Adrenal gland (tissue), 12 donors: Measurements from ENCODE around the gene TBCB. TPM values are rescaled to one million over a fixed set of nuclear protein-coding genes. Genes with fewer than 3 reads are reported as not detected.
A peak's percentile ranks its signal among the peaks of the same experiment; 100 is the strongest.

ENCODE experiments used
- DNase-seq, 7 donors: peaks; one replicate each; pipeline ENCODE4 v3.0.0-alpha.2; 2019 to 2020
- H3K27ac ChIP-seq, 5 donors: fragments of 200-600 bp; sonication (generic) in 4 of 5; 1 replicate in 3 of 5; 2 replicates in 2 of 5; pipeline versions ENCODE4 v1.5.1 to v1.8.0; 2016 to 2020; ENCODE audit warnings: mild to moderate bottlenecking in 1 of 5
- H3K27me3 ChIP-seq: fragments of 200-600 bp; 2 replicates; pipeline ENCODE4 v1.8.0; 2021
- H3K36me3 ChIP-seq, 2 donors: fragments of 200-600 bp; replicated peaks in 1 of 2; 1 replicate in 1 of 2; 2 replicates in 1 of 2; pipeline versions ENCODE4 v1.5.1 to v1.8.0; 2018 to 2022
- H3K4me1 ChIP-seq, 2 donors: fragments of 200-600 bp; replicated peaks in 1 of 2; 1 replicate in 1 of 2; 2 replicates in 1 of 2; pipeline versions ENCODE4 v1.5.1 to v1.8.0; 2018 to 2021
- H3K4me3 ChIP-seq, 4 donors: fragments of 200-600 bp; sonication (generic) in 3 of 4; one replicate each; pipeline ENCODE4 v1.5.1; 2016 to 2018
- H3K9me3 ChIP-seq, 3 donors: fragments of 200-600 bp; sonication (generic) in 1 of 3; replicated peaks in 1 of 3; 1 replicate in 2 of 3; 2 replicates in 1 of 3; pipeline versions ENCODE4 v1.5.1 to v1.8.0; 2016 to 2021
- CTCF ChIP-seq, 6 experiments: fragments of 450-650 bp in 4 of 6; fragments of 200-600 bp in 2 of 6; sonication (generic) in 1 of 6; IDR thresholded peaks; 1 replicate in 5 of 6; 2 replicates in 1 of 6; pipeline versions ENCODE4 v1.5.1 to v1.8.0; 2016 to 2021; ENCODE audit warnings: antibody characterized with exemption in 6 of 6, mild to moderate bottlenecking in 2 of 6, moderate library complexity in 1 of 6
- POLR2A ChIP-seq, 2 donors: fragments of 450-650 bp; IDR thresholded peaks; one replicate each; pipeline ENCODE4 v1.6.1; 2017; ENCODE audit warnings: antibody characterized with exemption in 2 of 2, mild to moderate bottlenecking in 2 of 2, moderate library complexity in 1 of 2
- WGBS, 4 donors: extraction: QIAGEN DNeasy Blood & Tissue Kit in 2 of 4; methylation state at CpG; one replicate each; pipeline versions ENCODE4 v1.1.5 to v1.1.7; 2013 to 2017; 5-methylcytosine and 5-hydroxymethylcytosine counted together
- intact Hi-C, 2 donors: fragments of 100-400 bp; cut with DNase I; formaldehyde crosslinking; loops; one replicate each; pipeline versions ENCODE4 v1.14.1 to v1.15.0; 2022 to 2023
- polyA plus RNA-seq, 3 donors: library from polyadenylated mRNA; stranded (reverse); fragments of 200-250 nt in 2 of 3; fragments of 350-450 nt in 1 of 3; fragmentation: Illumina TruSeq in 1 of 3; extraction: RNeasy Lipid Tissue Mini Kit (QIAGEN cat#74804) in 1 of 3; gene quantifications; one replicate each; pipeline ENCODE4 v1.2.3, GENCODE V29; 2013 to 2014
- total RNA-seq, 9 donors: library from RNA; depleted of rRNA in 4 of 9; stranded (reverse); fragments of >200 nt in 4 of 9; fragments of 120-200 nt in 1 of 9; fragmentation: NEBNext Ultra II Directional in 1 of 9; extraction: Animal tissue kit (Norgen Biotek cat#: 25700) in 1 of 9; gene quantifications; one replicate each; pipeline versions ENCODE4 v1.1.0 to v1.2.4, GENCODE V29; 2013 to 2023
- donor health status: healthy with polysubstance abuse.
- donor health status: Bipolar disorder and iron deficiency.
- donor health status: DM: yes; HTN: yes; CAD: no.
- donor health status: DM: no; HTN: no; CAD: no.
- donor health status: DM: no; HTN: no; CAD: no.
- donor health status: DM: yes; HTN: yes; CAD: no.

Gene TBCB
- total and polyA plus RNA-seq, 12 donors = 88.8 to 233 (median 140) TPM

GRCh38 chr19:36150586-36150985, 35.3 kb downstream of the TBCB start:
- WGBS, 4 donors = 43 to 71% (median 64%) methylated on average over 1 to 5 of the region's 5 CpGs
- Histone ChIP-seq H3K4me1 (peaks cover 6 to 13% of the 10 kb centered on the region in 2 donors), H3K9me3 (no peaks in the 10 kb centered on the region), H3K27ac (peak overlapping the region in 4 of 5 donors; percentile 93 to 98 (median 94)), H3K4me3 (no peak overlapping the region), H3K36me3 (peaks cover 0 to 52% of the 10 kb centered on the region in 2 donors), H3K27me3 (no peaks in the 10 kb centered on the region)
- no peak for TF ChIP-seq POLR2A (IDR thresholded peaks at IDR 0.05)
- TF ChIP-seq CTCF (IDR thresholded peaks at IDR 0.05) = no peak
- DNase-seq = no peak
- intact Hi-C loops = no loop called here

GRCh38 chr19:36151144-36152018, 36.1 kb downstream of the TBCB start:
- peak overlapping the region in 3 of 4 donors; percentile 33 to 69 (median 55) for H3K4me3 ChIP-seq
- WGBS, 4 donors = 32 to 69% (median 56%) methylated on average over 14 to 47 of the region's 47 CpGs
- peak; percentile 41 to 59 for TF ChIP-seq POLR2A (IDR thresholded peaks at IDR 0.05)
- TF ChIP-seq CTCF (IDR thresholded peaks at IDR 0.05) = no peak
- intact Hi-C loops = no loop called here
- H3K4me1 ChIP-seq = peaks cover 6 to 13% of the 10 kb centered on the region in 2 donors
- H3K27ac ChIP-seq = peak overlapping the region; percentile 93 to 98 (median 94)
- H3K9me3 ChIP-seq = no peaks in the 10 kb centered on the region
- peaks cover 0 to 44% of the 10 kb centered on the region in 2 donors for H3K36me3 ChIP-seq
- peak; percentile 63 to 89 (median 69) for DNase-seq
- no peaks in the 10 kb centered on the region for H3K27me3 ChIP-seq

GRCh38 chr19:36152019-36152351, 36.7 kb downstream of the TBCB start:
- intact Hi-C loops = no loop called here
- peaks cover 6 to 13% of the 10 kb centered on the region in 2 donors for H3K4me1 ChIP-seq
- H3K9me3 ChIP-seq = no peaks in the 10 kb centered on the region
- peak overlapping the region in 3 of 4 donors; percentile 33 to 69 (median 55) for H3K4me3 ChIP-seq
- 13 to 33% (median 24%) methylated on average over 5 to 16 of the region's 16 CpGs for WGBS, 4 donors
- peaks cover 0 to 38% of the 10 kb centered on the region in 2 donors for H3K36me3 ChIP-seq
- H3K27ac ChIP-seq = peak overlapping the region; percentile 93 to 98 (median 94)
- H3K27me3 ChIP-seq = no peaks in the 10 kb centered on the region
- DNase-seq = peak in 1 of 7 donors; percentile 64
- TF ChIP-seq POLR2A (IDR thresholded peaks at IDR 0.05) = no peak
- TF ChIP-seq CTCF (IDR thresholded peaks at IDR 0.05) = no peak

- Histone ChIP-seq H3K4me3 (peak within 1 kb of the TSS in 3 of 4 donors; percentile 33 to 69 (median 55)), H3K27ac (peak within 1 kb of the TSS; percentile 93 to 98 (median 94)), H3K27me3 (no peaks in the 10 kb centered on the region), H3K9me3 (no peaks in the 10 kb centered on the region), H3K4me1 (peaks cover 6 to 13% of the 10 kb centered on the region in 2 donors), H3K36me3 (peaks cover 0 to 32% of the 10 kb centered on the region in 2 donors)
- peak; percentile 77 to 90 (median 83) for DNase-seq
- intact Hi-C loops = no loop called here
- 6 to 15% (median 10%) methylated on average over 12 to 40 of the region's 40 CpGs for WGBS, 4 donors
- peak; percentile 40 to 82 for TF ChIP-seq POLR2A (IDR thresholded peaks at IDR 0.05)
- no peak for TF ChIP-seq CTCF (IDR thresholded peaks at IDR 0.05)
These were observed 37.3 kb downstream of the TBCB start, which contains the start of gene COX7A1 for GRCh38 chr19:36152352-36153091. Gene COX7A1, minus strand, starts transcription at chr19:36152447. Its CDS starts 40 bp downstream, at chr19:36152407.
